PC-9 (cell line): ENCODE results near the gene ROPN1.
"Not testable (repeated sequence)": the region's sequence is repeated elsewhere in the genome, so short reads cannot be mapped to it uniquely, and the experiment has no call there.

Experiments
- CTCF ChIP-seq: fragments of 200-600 bp; sonication (generic); conservative IDR thresholded peaks from 2 replicates; pipeline ENCODE4 v1.6.1; 2017; ENCODE audit warnings: mixed run types, antibody characterized with exemption, mild to moderate bottlenecking, moderate library complexity
- EZH2 ChIP-seq: fragments of 200-600 bp; sonication (generic); IDR thresholded peaks from 2 replicates; pipeline ENCODE4 v1.8.0; 2017; ENCODE audit warnings: antibody characterized with exemption, low read depth

GRCh38 chr3:124017502-124017901, 25.6 kb upstream of the ROPN1 start:
- not testable (repeated sequence) for TF ChIP-seq CTCF, EZH2
